Stimulated activated memory B cell treated with anti-CD40 and anti-IgM and Interleukin-4, amounts not matched to agents 10 μg/mL and 1 μg/mL and 100 μg/mL, for 72 hours (primary cell): ENCODE measurements around the gene ANKRD44.

ENCODE experiments used
- ATAC-seq: fragments of 150-1000 bp; cut with Tn5 transposase; 2 replicates; pipeline ENCODE4 v1.10.0; 2021
- H3K27ac Mint-ChIP-seq: one replicate; pipeline ENCODE4 v1.8.0; 2022; ENCODE audit warnings: mild to moderate bottlenecking, mixed read lengths
- H3K27me3 Mint-ChIP-seq: one replicate; pipeline ENCODE4 v1.8.0; 2022; ENCODE audit warnings: mixed read lengths
- H3K36me3 Mint-ChIP-seq: one replicate; pipeline ENCODE4 v1.8.0; 2022; ENCODE audit warnings: mixed read lengths
- H3K4me1 Mint-ChIP-seq: one replicate; pipeline ENCODE4 v1.8.0; 2022; ENCODE audit warnings: mixed read lengths
- H3K4me3 Mint-ChIP-seq: one replicate; pipeline ENCODE4 v1.8.0; 2022; ENCODE audit warnings: mild to moderate bottlenecking, moderate library complexity, mixed read lengths
- H3K9me3 Mint-ChIP-seq: one replicate; pipeline ENCODE4 v1.8.0; 2022; ENCODE audit warnings: mixed read lengths

Gene ANKRD44

GRCh38 chr2:197164141-197164754, 146.3 kb downstream of the ANKRD44 start:
- no peaks in the 10 kb centered on the region for H3K9me3 Mint-ChIP-seq
- no peak overlapping the region for H3K4me3 Mint-ChIP-seq
- peaks cover 23% of the 10 kb centered on the region for H3K36me3 Mint-ChIP-seq
- ATAC-seq, result peak; percentile 18
- H3K27me3 Mint-ChIP-seq, result no peaks in the 10 kb centered on the region
- peaks cover 70% of the 10 kb centered on the region for H3K4me1 Mint-ChIP-seq
- H3K27ac Mint-ChIP-seq, result peak overlapping the region; percentile 71

GRCh38 chr2:197163712-197164140, 146.9 kb downstream of the ANKRD44 start:
- H3K27me3 Mint-ChIP-seq, result no peaks in the 10 kb centered on the region
- H3K4me1 Mint-ChIP-seq, result peaks cover 70% of the 10 kb centered on the region
- no peaks in the 10 kb centered on the region for H3K9me3 Mint-ChIP-seq
- peaks cover 18% of the 10 kb centered on the region for H3K36me3 Mint-ChIP-seq
- H3K4me3 Mint-ChIP-seq, result no peak overlapping the region
- ATAC-seq, result no peak
- peak overlapping the region; percentile 96 for H3K27ac Mint-ChIP-seq

- H3K27me3 Mint-ChIP-seq, result no peaks in the 10 kb centered on the region
- peaks cover 69% of the 10 kb centered on the region for H3K4me1 Mint-ChIP-seq
- H3K9me3 Mint-ChIP-seq, result peaks cover under 1% of the 10 kb centered on the region
- ATAC-seq, result no peak
- no peak overlapping the region for H3K4me3 Mint-ChIP-seq
- peak overlapping the region; percentile 96 for H3K27ac Mint-ChIP-seq
- peaks cover 16% of the 10 kb centered on the region for H3K36me3 Mint-ChIP-seq
These were observed 148.8 kb downstream of the ANKRD44 start for GRCh38 chr2:197161774-197162173.

- Mint-ChIP-seq H3K27me3 (no peaks in the 10 kb centered on the region), H3K27ac (peak overlapping the region; percentile 96), H3K9me3 (peaks cover 3% of the 10 kb centered on the region), H3K36me3 (peaks cover 28% of the 10 kb centered on the region), H3K4me3 (peak overlapping the region; percentile 3), H3K4me1 (peaks cover 77% of the 10 kb centered on the region)
- peak; percentile 63 for ATAC-seq
These were observed 150.8 kb downstream of the ANKRD44 start for GRCh38 chr2:197159661-197160211.

- Mint-ChIP-seq H3K27ac (peak overlapping the region; percentile 96), H3K36me3 (peaks cover 24% of the 10 kb centered on the region), H3K9me3 (peaks cover 3% of the 10 kb centered on the region), H3K27me3 (no peaks in the 10 kb centered on the region), H3K4me3 (peak overlapping the region; percentile 59), H3K4me1 (peaks cover 81% of the 10 kb centered on the region)
- ATAC-seq, result peak; percentile 47
These were observed 151.7 kb downstream of the ANKRD44 start for GRCh38 chr2:197158591-197159550.

GRCh38 chr2:197157879-197158537, 152.6 kb downstream of the ANKRD44 start:
- Mint-ChIP-seq H3K27ac (peak overlapping the region; percentile 96), H3K36me3 (peaks cover 19% of the 10 kb centered on the region), H3K4me3 (peak overlapping the region; percentile 59), H3K9me3 (peaks cover 3% of the 10 kb centered on the region), H3K27me3 (no peaks in the 10 kb centered on the region), H3K4me1 (peaks cover 85% of the 10 kb centered on the region)
- ATAC-seq, result peak; percentile 49

GRCh38 chr2:197156771-197157170, 153.8 kb downstream of the ANKRD44 start:
- peaks cover 85% of the 10 kb centered on the region for H3K4me1 Mint-ChIP-seq
- H3K27ac Mint-ChIP-seq, result peak overlapping the region; percentile 96
- H3K27me3 Mint-ChIP-seq, result no peaks in the 10 kb centered on the region
- H3K36me3 Mint-ChIP-seq, result peaks cover 18% of the 10 kb centered on the region
- H3K9me3 Mint-ChIP-seq, result peaks cover 3% of the 10 kb centered on the region
- ATAC-seq, result no peak
- H3K4me3 Mint-ChIP-seq, result no peak overlapping the region

GRCh38 chr2:197152451-197153228, 157.9 kb downstream of the ANKRD44 start:
- H3K4me1 Mint-ChIP-seq, result peaks cover 86% of the 10 kb centered on the region
- ATAC-seq, result peak; percentile 96
- peaks cover 41% of the 10 kb centered on the region for H3K36me3 Mint-ChIP-seq
- no peaks in the 10 kb centered on the region for H3K27me3 Mint-ChIP-seq
- H3K4me3 Mint-ChIP-seq, result peak overlapping the region; percentile 69
- peak overlapping the region; percentile 98 for H3K27ac Mint-ChIP-seq
- H3K9me3 Mint-ChIP-seq, result peaks cover 3% of the 10 kb centered on the region

- Mint-ChIP-seq H3K4me1 (peaks cover 93% of the 10 kb centered on the region), H3K9me3 (no peaks in the 10 kb centered on the region), H3K27ac (peak overlapping the region; percentile 98), H3K36me3 (peaks cover 31% of the 10 kb centered on the region), H3K4me3 (no peak overlapping the region), H3K27me3 (no peaks in the 10 kb centered on the region)
- ATAC-seq, result no peak
These were observed 161.0 kb downstream of the ANKRD44 start for GRCh38 chr2:197149546-197149945.

- no peaks in the 10 kb centered on the region for H3K9me3 Mint-ChIP-seq
- H3K4me3 Mint-ChIP-seq, result no peak overlapping the region
- peaks cover 35% of the 10 kb centered on the region for H3K36me3 Mint-ChIP-seq
- H3K27me3 Mint-ChIP-seq, result no peaks in the 10 kb centered on the region
- peak overlapping the region; percentile 98 for H3K27ac Mint-ChIP-seq
- H3K4me1 Mint-ChIP-seq, result peaks cover 87% of the 10 kb centered on the region
- no peak for ATAC-seq
These were observed 162.2 kb downstream of the ANKRD44 start for GRCh38 chr2:197148401-197148800.

- Mint-ChIP-seq H3K4me1 (peaks cover 82% of the 10 kb centered on the region), H3K27me3 (no peaks in the 10 kb centered on the region), H3K36me3 (peaks cover 35% of the 10 kb centered on the region), H3K4me3 (no peak overlapping the region), H3K9me3 (no peaks in the 10 kb centered on the region), H3K27ac (peak overlapping the region; percentile 98)
- ATAC-seq, result no peak
These were observed 162.6 kb downstream of the ANKRD44 start for GRCh38 chr2:197147942-197148341.

GRCh38 chr2:197146995-197147394, 163.6 kb downstream of the ANKRD44 start:
- Mint-ChIP-seq H3K36me3 (peaks cover 37% of the 10 kb centered on the region), H3K9me3 (no peaks in the 10 kb centered on the region), H3K4me3 (no peak overlapping the region), H3K27ac (peak overlapping the region; percentile 98), H3K27me3 (no peaks in the 10 kb centered on the region), H3K4me1 (peaks cover 77% of the 10 kb centered on the region)
- no peak for ATAC-seq

GRCh38 chr2:197145471-197146056, 165.0 kb downstream of the ANKRD44 start:
- peak; percentile 97 for ATAC-seq
- no peak overlapping the region for H3K4me3 Mint-ChIP-seq
- H3K27me3 Mint-ChIP-seq, result no peaks in the 10 kb centered on the region

GRCh38 chr2:197144183-197144582, 166.4 kb downstream of the ANKRD44 start:
- Mint-ChIP-seq H3K4me1 (peaks cover 73% of the 10 kb centered on the region), H3K4me3 (no peak overlapping the region), H3K27me3 (no peaks in the 10 kb centered on the region), H3K9me3 (no peaks in the 10 kb centered on the region), H3K27ac (peak overlapping the region; percentile 98), H3K36me3 (peaks cover 26% of the 10 kb centered on the region)
- no peak for ATAC-seq

More at GRCh38 chr2:197145471-197146056, 165.0 kb downstream of the ANKRD44 start:
- H3K9me3 Mint-ChIP-seq, result no peaks in the 10 kb centered on the region
- peaks cover 74% of the 10 kb centered on the region for H3K4me1 Mint-ChIP-seq
- H3K36me3 Mint-ChIP-seq, result peaks cover 33% of the 10 kb centered on the region
- peak overlapping the region; percentile 98 for H3K27ac Mint-ChIP-seq
